ENCODE data around the gene GPR152. TPM values are rescaled to one million over a fixed set of nuclear protein-coding genes. Genes with fewer than 3 reads are reported as not detected.

GPR152 gene
- polyA plus RNA-seq, 3 donors, result not detected

DNA sequence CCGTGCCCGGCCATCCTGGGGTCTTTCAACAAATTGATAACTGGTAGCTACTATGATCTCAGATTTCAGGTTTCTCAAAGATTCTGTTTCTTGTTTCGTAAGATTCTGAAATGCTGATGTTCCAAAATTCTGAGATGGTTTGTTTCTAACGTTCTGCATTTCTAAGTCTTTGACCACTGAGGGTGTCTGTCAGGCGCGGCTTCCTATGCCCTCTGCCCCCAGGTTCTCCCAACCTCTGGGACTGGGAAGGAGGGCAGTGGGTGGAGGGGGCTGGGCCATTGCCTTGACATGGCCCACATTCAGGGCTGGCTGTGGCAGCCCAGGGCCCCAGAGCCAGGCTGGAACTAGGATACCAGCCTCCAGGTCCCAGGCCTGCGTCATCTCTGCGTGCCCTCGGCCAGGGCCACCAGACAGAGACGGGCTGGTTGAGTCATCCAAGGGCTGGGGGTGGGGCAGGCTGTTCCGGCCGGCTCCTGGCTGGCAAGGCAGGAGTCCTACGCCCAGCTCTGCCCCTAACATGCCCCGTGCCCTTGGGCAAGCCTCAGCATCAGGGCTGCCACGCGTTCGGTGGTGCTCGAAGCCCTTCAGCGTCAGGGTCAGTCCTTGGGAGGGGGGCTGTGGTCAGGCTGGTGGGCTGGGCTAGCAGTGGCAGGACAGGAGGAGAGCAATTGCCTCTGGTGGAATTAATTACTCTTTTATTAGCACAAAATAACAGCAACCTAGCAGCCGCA is 11.3 kb upstream of the GPR152 start:
- Histone ChIP-seq H3K4me3 (replicated peaks in 1 of 3; ENCODE audit: low read depth in 2 of 3, low read length in 3 of 3) (peak overlapping the region; percentile 80 to 85 (median 82)), H3K9ac (ENCODE audit: insufficient read depth, low read length, poor library complexity, severe bottlenecking) (peak overlapping the region; percentile 87)
- intact Hi-C loops (cut with micrococcal nuclease), result loop anchor here in 1 of 2 donors (2.0 kb wide), 1 partner anchor 35 kb away; the partner anchor contains the start of gene RPS6KB2

DNA sequence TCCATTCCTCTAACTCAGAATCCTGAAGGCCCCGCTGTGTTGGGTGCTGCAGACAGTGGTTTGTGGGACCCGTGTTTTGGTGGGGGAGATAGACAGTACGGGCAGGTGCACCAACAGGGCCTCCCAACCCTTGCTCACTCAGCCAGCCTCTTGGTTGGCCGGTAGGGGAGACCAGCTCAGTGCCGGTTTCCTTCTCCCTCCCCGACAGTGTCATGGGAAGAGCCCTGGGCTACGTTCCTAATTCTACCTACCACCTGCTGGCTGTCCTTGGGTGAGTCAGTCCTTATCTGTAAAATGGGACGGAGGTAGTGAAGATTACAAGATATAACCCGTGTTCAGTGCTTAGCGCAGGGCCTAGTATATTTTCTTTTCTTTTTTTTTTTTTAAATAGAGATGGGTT is 10.7 kb upstream of the GPR152 start:
- peak overlapping the region; percentile 79 to 87 for H3K27ac ChIP-seq (ENCODE audit: low read depth in 1 of 2, low read length in 2 of 2)
- Mint-ChIP-seq H3K4me3 (no peak overlapping the region), H3K27me3 (ENCODE audit: low read depth in 3 of 3) (peaks cover 2 to 12% (median 5%) of the 10 kb centered on the region in 3 donors), H3K9me3 (peaks cover 0 to 2% (median 0%) of the 10 kb centered on the region in 7 donors), H3K36me3 (peaks cover 0 to 2% of the 10 kb centered on the region in 2 donors), H3K27ac (peak overlapping the region; percentile 94 to 98 (median 96)), H3K4me1 (peaks cover 32% of the 10 kb centered on the region)
- peaks cover 32 to 47% of the 10 kb centered on the region in 2 donors for H3K4me1 ChIP-seq (ENCODE audit: control insufficient read depth in 1 of 2, insufficient read depth in 2 of 2, low read length in 2 of 2)
- DNase-seq, result no peak
- H4K20me1 ChIP-seq (ENCODE audit: insufficient read depth, low read length), result no peaks in the 10 kb centered on the region
- intact Hi-C loops (cut with micrococcal nuclease), result no loop called here
- TF ChIP-seq, protein P1, sequence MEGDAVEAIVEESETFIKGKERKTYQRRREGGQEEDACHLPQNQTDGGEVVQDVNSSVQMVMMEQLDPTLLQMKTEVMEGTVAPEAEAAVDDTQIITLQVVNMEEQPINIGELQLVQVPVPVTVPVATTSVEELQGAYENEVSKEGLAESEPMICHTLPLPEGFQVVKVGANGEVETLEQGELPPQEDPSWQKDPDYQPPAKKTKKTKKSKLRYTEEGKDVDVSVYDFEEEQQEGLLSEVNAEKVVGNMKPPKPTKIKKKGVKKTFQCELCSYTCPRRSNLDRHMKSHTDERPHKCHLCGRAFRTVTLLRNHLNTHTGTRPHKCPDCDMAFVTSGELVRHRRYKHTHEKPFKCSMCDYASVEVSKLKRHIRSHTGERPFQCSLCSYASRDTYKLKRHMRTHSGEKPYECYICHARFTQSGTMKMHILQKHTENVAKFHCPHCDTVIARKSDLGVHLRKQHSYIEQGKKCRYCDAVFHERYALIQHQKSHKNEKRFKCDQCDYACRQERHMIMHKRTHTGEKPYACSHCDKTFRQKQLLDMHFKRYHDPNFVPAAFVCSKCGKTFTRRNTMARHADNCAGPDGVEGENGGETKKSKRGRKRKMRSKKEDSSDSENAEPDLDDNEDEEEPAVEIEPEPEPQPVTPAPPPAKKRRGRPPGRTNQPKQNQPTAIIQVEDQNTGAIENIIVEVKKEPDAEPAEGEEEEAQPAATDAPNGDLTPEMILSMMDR (IDR thresholded peaks at IDR 0.05), result no peak
- no peak overlapping the region for H3K4me2 ChIP-seq (replicated peaks; ENCODE audit: extremely low read depth, low read length, poor library complexity, severe bottlenecking)
- no peak overlapping the region for H2AFZ ChIP-seq (ENCODE audit: insufficient read depth, low read depth, low read length, poor library complexity, severe bottlenecking)
- no peaks in the 10 kb centered on the region for H3K27me3 ChIP-seq (ENCODE audit: control insufficient read depth in 2 of 2, insufficient read depth in 2 of 2, low read length in 2 of 2)
- peaks cover 7% of the 10 kb centered on the region for H3K79me2 ChIP-seq (ENCODE audit: insufficient read depth, low read length)
- no peaks in the 10 kb centered on the region for H3K9me3 ChIP-seq (replicated peaks in 1 of 2; ENCODE audit: control insufficient read depth in 1 of 2, insufficient read depth in 1 of 2, low read length in 2 of 2)
- WGBS (ENCODE audit: insufficient coverage), result 100% methylated on average over 1 of the region's 10 CpGs
- no peaks in the 10 kb centered on the region for H3K36me3 ChIP-seq (replicated peaks in 1 of 2; ENCODE audit: control insufficient read depth in 1 of 2, insufficient read depth in 2 of 2, low read length in 2 of 2)
- H3K4me3 ChIP-seq (replicated peaks in 1 of 3; ENCODE audit: low read depth in 2 of 3, low read length in 3 of 3), result no peak overlapping the region
- H3K9ac ChIP-seq (ENCODE audit: insufficient read depth, low read length, poor library complexity, severe bottlenecking), result no peak overlapping the region

More for the DNA sequence above, 11.3 kb upstream of the GPR152 start:
- DNase-seq, result peak; percentile 90 to 91 (median 91)
- Histone ChIP-seq H3K9me3 (replicated peaks in 1 of 2; ENCODE audit: control insufficient read depth in 1 of 2, insufficient read depth in 1 of 2, low read length in 2 of 2) (no peaks in the 10 kb centered on the region), H3K27me3 (ENCODE audit: control insufficient read depth in 2 of 2, insufficient read depth in 2 of 2, low read length in 2 of 2) (no peaks in the 10 kb centered on the region), H3K27ac (ENCODE audit: low read depth in 1 of 2, low read length in 2 of 2) (peak overlapping the region; percentile 79 to 87), H3K4me2 (replicated peaks; ENCODE audit: extremely low read depth, low read length, poor library complexity, severe bottlenecking) (peak overlapping the region; percentile 97), H3K36me3 (replicated peaks in 1 of 2; ENCODE audit: control insufficient read depth in 1 of 2, insufficient read depth in 2 of 2, low read length in 2 of 2) (no peaks in the 10 kb centered on the region), H3K79me2 (ENCODE audit: insufficient read depth, low read length) (peaks cover 7% of the 10 kb centered on the region), H3K4me1 (ENCODE audit: control insufficient read depth in 1 of 2, insufficient read depth in 2 of 2, low read length in 2 of 2) (peaks cover 36 to 54% of the 10 kb centered on the region in 2 donors), H4K20me1 (ENCODE audit: insufficient read depth, low read length) (no peaks in the 10 kb centered on the region), H2AFZ (ENCODE audit: insufficient read depth, low read depth, low read length, poor library complexity, severe bottlenecking) (peak overlapping the region; percentile 86)
- Mint-ChIP-seq H3K27me3 (ENCODE audit: low read depth in 3 of 3) (peaks cover 4 to 15% (median 5%) of the 10 kb centered on the region in 3 donors), H3K9me3 (peaks cover 0 to 2% (median 0%) of the 10 kb centered on the region in 7 donors), H3K27ac (peak overlapping the region; percentile 94 to 98 (median 96)), H3K4me3 (peak overlapping the region; percentile 79 to 86), H3K4me1 (peaks cover 36% of the 10 kb centered on the region), H3K36me3 (peaks cover 0 to 2% of the 10 kb centered on the region in 2 donors)
- whole genome bisulfite sequencing (ENCODE audit: insufficient coverage), result 68% methylated on average over 15 of the region's 20 CpGs
- TF ChIP-seq, protein P1 (IDR thresholded peaks at IDR 0.05), result no peak

All from CD14-positive monocyte (primary cell).